Measurements from ENCODE around the gene PRR30. TPM values are rescaled to one million over a fixed set of nuclear protein-coding genes. Genes with fewer than 3 reads are reported as not detected.
"Not testable (repeated sequence)": the region's sequence is repeated elsewhere in the genome, so short reads cannot be mapped to it uniquely, and the experiment has no call there.

Gene PRR30
- total and polyA plus RNA-seq, 2 experiments from 2014 or later, result not detected

DNA sequence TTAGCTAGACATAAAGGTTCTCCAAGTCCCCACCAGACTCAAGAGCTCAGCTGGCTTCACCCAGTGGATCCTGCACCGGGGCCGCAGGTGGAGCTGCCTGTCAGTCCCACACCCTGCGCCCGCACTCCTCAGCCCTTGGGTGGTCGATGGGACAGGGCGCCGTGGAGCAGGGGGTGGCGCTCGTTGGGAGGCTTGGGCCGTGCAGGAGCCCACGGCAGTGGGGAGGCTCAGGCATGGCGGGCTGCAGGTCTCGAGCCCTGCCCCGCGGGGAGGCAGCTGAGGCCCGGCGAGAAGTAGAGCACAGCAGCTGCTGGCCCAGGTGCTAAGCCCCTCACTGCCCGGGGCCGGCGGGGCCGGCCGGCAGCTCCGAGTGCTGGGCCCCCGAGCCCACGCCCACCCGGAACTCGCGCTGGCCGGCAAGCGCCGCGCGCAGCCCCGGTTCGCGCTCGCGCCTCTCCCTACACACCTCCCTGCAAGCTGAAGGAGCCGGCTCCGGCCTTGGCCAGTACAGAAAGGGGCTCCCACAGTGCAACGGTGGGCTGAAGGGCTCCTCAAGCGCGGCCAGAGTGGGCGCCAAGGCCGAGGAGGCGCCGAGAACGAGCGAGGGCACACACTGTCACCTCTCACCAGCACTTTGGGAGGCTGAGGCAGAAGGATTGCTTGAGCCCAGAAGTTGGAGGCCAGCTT, 27.7 kb downstream of the PRR30 start:
- not testable (repeated sequence) for ATAC-seq; H2AFZ ChIP-seq; H3K27ac Mint-ChIP-seq; H3K27me3 Mint-ChIP-seq (ENCODE audit: insufficient read depth, low read depth, poor library complexity); H3K27me3 ChIP-seq (ENCODE audit: insufficient read depth); H3K9me3 Mint-ChIP-seq; H3K79me2 ChIP-seq (replicated peaks; ENCODE audit: insufficient read depth); H3F3A ChIP-seq (replicated peaks; ENCODE audit: low read depth); H3K4me1 ChIP-seq (ENCODE audit: insufficient read depth); H3K27ac ChIP-seq (ENCODE audit: low read depth); H3K36me3 Mint-ChIP-seq (ENCODE audit: low read depth); H3K9me2 ChIP-seq (ENCODE audit: insufficient read depth); H3K4me2 ChIP-seq; DNase-seq (ENCODE audit: low spot score); H3K4me1 Mint-ChIP-seq; H3K36me3 ChIP-seq (ENCODE audit: insufficient read depth); H4K20me1 ChIP-seq (replicated peaks; ENCODE audit: insufficient read depth); H3K4me3 Mint-ChIP-seq; H3K4me3 ChIP-seq

DNA sequence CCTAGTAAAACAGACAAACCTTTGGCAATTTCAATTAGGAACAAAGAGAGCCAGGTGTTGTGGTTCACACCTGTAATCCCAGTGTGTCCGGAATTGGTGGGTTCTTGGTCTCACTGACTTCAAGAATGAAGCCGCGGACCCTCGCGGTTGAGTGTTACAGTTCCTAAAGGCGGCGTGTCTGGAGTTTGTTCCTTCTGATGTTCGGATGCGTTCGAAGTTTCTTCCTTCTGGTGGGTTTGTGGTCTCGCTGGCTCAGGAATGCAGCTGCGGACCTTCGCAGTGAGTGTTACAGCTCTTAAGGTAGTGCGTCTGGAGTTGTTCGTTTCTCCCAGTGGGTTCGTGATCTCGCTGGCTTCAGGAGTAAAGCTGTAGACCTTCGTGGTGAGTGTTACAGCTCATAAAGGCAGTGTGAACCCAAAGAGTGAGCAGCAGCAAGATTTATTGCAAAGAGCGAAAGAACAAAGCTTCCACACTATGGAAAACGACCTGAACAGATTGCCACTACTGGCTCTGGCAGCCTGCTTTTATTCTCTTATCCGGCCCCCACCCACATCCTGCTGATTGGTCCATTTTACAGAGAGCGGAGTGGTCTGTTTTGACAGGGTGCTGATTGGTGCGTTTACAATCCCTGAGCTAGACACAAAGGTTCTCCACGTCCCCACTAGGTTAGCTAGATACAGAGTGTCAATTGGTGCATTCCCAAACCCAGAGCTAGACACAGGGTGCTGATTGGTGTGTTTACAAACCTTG, 28.4 kb downstream of the PRR30 start:
- not testable (repeated sequence) for ATAC-seq; H3K4me2 ChIP-seq; H3K4me1 Mint-ChIP-seq; H3K9me3 Mint-ChIP-seq; H3K9me2 ChIP-seq (ENCODE audit: insufficient read depth); H3K27ac Mint-ChIP-seq; H3F3A ChIP-seq (replicated peaks; ENCODE audit: low read depth); H2AFZ ChIP-seq; H3K79me2 ChIP-seq (replicated peaks; ENCODE audit: insufficient read depth); H3K36me3 ChIP-seq (ENCODE audit: insufficient read depth); DNase-seq (ENCODE audit: low spot score); H4K20me1 ChIP-seq (replicated peaks; ENCODE audit: insufficient read depth); H3K27me3 ChIP-seq (ENCODE audit: insufficient read depth); H3K4me1 ChIP-seq (ENCODE audit: insufficient read depth); H3K36me3 Mint-ChIP-seq (ENCODE audit: low read depth); H3K27ac ChIP-seq (ENCODE audit: low read depth); H3K27me3 Mint-ChIP-seq (ENCODE audit: insufficient read depth, low read depth, poor library complexity); H3K4me3 ChIP-seq
- H3K4me3 Mint-ChIP-seq, result peak overlapping the region; percentile 22; the same call in 2 of the 3 replicates

DNA sequence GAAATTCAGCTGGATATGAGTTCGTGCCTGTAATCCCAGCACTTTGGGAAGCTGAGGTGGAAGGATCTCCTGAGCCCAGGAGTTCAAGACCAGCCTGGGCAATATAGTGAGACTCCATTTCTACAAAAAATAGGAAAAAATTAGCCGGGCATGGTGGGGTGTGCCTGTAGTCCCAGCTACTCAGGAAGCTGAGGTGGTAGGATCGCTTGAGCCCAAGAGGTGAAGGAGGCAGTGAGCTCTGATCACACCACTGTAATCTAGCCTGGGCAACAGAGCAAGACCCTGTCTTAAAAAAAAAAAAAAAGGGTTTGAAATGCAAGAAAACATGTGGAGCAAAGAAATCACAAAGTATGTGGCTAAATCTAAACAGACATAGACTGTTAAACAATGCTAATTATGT, 30.1 kb downstream of the PRR30 start:
- ATAC-seq (no peak), DNase-seq (ENCODE audit: low spot score) (no peak)
- H3K79me2 ChIP-seq (replicated peaks; ENCODE audit: insufficient read depth), result no peaks in the 10 kb centered on the region
- no peak overlapping the region for H2AFZ ChIP-seq
- no peak overlapping the region for H3K4me3 ChIP-seq
- no peak overlapping the region for H3K4me2 ChIP-seq
- no peaks in the 10 kb centered on the region for H3K9me3 Mint-ChIP-seq
- H3K27ac ChIP-seq (ENCODE audit: low read depth), result no peak overlapping the region
- H3K4me1 Mint-ChIP-seq, result peaks cover 6% of the 10 kb centered on the region; the same call in 2 of the 3 replicates
- no peak overlapping the region for H3K4me3 Mint-ChIP-seq
- no peak overlapping the region for H3K27ac Mint-ChIP-seq
- H3K36me3 Mint-ChIP-seq (ENCODE audit: low read depth), result no peaks in the 10 kb centered on the region
- no peaks in the 10 kb centered on the region for H3K9me2 ChIP-seq (ENCODE audit: insufficient read depth)
- no peaks in the 10 kb centered on the region for H4K20me1 ChIP-seq (replicated peaks; ENCODE audit: insufficient read depth)
- H3K27me3 Mint-ChIP-seq (ENCODE audit: insufficient read depth, low read depth, poor library complexity), result peaks cover 4% of the 10 kb centered on the region
- TF ChIP-seq NANOG (IDR thresholded peaks at IDR 0.05; ENCODE audit: borderline replicate concordance), result no peak
- no peaks in the 10 kb centered on the region for H3K36me3 ChIP-seq (ENCODE audit: insufficient read depth)
- no peaks in the 10 kb centered on the region for H3F3A ChIP-seq (replicated peaks; ENCODE audit: low read depth)
- H3K4me1 ChIP-seq (ENCODE audit: insufficient read depth), result no peaks in the 10 kb centered on the region
- H3K27me3 ChIP-seq (ENCODE audit: insufficient read depth), result no peaks in the 10 kb centered on the region

DNA sequence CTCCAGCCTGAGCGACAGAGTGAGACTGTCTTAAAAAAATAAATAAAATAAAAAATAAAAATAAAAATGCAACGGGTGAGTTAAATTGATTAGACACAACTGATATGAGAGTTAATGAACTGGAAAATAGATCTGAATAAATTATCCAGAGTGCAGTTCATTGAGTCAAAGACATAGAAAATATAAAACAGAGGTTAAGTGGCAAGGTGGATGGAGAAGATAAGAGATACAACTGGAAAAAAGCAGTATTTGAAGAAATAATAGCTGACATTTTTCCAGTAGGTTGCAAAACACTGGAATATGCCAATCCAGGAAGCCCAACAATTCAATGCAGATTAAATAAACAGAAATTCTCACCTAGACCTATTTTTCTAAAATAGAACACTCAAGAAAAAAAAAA, 31.0 kb downstream of the PRR30 start:
- Mint-ChIP-seq H3K9me3 (no peaks in the 10 kb centered on the region), H3K36me3 (ENCODE audit: low read depth) (no peaks in the 10 kb centered on the region), H3K4me3 (no peak overlapping the region), H3K27ac (no peak overlapping the region), H3K27me3 (ENCODE audit: insufficient read depth, low read depth, poor library complexity) (peaks cover 4% of the 10 kb centered on the region), H3K4me1 (peaks cover 6% of the 10 kb centered on the region; the same call in 2 of the 3 replicates)
- H3F3A ChIP-seq (replicated peaks; ENCODE audit: low read depth), result no peaks in the 10 kb centered on the region
- no peak overlapping the region for H2AFZ ChIP-seq
- no peaks in the 10 kb centered on the region for H3K27me3 ChIP-seq (ENCODE audit: insufficient read depth)
- no peak for DNase-seq (ENCODE audit: low spot score)
- no peak overlapping the region for H3K4me2 ChIP-seq
- H3K4me1 ChIP-seq (ENCODE audit: insufficient read depth), result no peaks in the 10 kb centered on the region
- no peaks in the 10 kb centered on the region for H3K9me2 ChIP-seq (ENCODE audit: insufficient read depth)
- ATAC-seq, result no peak
- H3K27ac ChIP-seq (ENCODE audit: low read depth), result no peak overlapping the region
- no peak overlapping the region for H3K4me3 ChIP-seq
- no peaks in the 10 kb centered on the region for H4K20me1 ChIP-seq (replicated peaks; ENCODE audit: insufficient read depth)
- no peaks in the 10 kb centered on the region for H3K36me3 ChIP-seq (ENCODE audit: insufficient read depth)
- no peaks in the 10 kb centered on the region for H3K79me2 ChIP-seq (replicated peaks; ENCODE audit: insufficient read depth)
- TF ChIP-seq EZH2phosphoT487 (IDR thresholded peaks at IDR 0.05; ENCODE audit: unreplicated experiment) (no peak), NANOG (IDR thresholded peaks at IDR 0.05; ENCODE audit: borderline replicate concordance) (no peak), STAT1 (IDR thresholded peaks at IDR 0.05; ENCODE audit: unreplicated experiment) (no peak)
- TF ChIP-seq, protein P1, sequence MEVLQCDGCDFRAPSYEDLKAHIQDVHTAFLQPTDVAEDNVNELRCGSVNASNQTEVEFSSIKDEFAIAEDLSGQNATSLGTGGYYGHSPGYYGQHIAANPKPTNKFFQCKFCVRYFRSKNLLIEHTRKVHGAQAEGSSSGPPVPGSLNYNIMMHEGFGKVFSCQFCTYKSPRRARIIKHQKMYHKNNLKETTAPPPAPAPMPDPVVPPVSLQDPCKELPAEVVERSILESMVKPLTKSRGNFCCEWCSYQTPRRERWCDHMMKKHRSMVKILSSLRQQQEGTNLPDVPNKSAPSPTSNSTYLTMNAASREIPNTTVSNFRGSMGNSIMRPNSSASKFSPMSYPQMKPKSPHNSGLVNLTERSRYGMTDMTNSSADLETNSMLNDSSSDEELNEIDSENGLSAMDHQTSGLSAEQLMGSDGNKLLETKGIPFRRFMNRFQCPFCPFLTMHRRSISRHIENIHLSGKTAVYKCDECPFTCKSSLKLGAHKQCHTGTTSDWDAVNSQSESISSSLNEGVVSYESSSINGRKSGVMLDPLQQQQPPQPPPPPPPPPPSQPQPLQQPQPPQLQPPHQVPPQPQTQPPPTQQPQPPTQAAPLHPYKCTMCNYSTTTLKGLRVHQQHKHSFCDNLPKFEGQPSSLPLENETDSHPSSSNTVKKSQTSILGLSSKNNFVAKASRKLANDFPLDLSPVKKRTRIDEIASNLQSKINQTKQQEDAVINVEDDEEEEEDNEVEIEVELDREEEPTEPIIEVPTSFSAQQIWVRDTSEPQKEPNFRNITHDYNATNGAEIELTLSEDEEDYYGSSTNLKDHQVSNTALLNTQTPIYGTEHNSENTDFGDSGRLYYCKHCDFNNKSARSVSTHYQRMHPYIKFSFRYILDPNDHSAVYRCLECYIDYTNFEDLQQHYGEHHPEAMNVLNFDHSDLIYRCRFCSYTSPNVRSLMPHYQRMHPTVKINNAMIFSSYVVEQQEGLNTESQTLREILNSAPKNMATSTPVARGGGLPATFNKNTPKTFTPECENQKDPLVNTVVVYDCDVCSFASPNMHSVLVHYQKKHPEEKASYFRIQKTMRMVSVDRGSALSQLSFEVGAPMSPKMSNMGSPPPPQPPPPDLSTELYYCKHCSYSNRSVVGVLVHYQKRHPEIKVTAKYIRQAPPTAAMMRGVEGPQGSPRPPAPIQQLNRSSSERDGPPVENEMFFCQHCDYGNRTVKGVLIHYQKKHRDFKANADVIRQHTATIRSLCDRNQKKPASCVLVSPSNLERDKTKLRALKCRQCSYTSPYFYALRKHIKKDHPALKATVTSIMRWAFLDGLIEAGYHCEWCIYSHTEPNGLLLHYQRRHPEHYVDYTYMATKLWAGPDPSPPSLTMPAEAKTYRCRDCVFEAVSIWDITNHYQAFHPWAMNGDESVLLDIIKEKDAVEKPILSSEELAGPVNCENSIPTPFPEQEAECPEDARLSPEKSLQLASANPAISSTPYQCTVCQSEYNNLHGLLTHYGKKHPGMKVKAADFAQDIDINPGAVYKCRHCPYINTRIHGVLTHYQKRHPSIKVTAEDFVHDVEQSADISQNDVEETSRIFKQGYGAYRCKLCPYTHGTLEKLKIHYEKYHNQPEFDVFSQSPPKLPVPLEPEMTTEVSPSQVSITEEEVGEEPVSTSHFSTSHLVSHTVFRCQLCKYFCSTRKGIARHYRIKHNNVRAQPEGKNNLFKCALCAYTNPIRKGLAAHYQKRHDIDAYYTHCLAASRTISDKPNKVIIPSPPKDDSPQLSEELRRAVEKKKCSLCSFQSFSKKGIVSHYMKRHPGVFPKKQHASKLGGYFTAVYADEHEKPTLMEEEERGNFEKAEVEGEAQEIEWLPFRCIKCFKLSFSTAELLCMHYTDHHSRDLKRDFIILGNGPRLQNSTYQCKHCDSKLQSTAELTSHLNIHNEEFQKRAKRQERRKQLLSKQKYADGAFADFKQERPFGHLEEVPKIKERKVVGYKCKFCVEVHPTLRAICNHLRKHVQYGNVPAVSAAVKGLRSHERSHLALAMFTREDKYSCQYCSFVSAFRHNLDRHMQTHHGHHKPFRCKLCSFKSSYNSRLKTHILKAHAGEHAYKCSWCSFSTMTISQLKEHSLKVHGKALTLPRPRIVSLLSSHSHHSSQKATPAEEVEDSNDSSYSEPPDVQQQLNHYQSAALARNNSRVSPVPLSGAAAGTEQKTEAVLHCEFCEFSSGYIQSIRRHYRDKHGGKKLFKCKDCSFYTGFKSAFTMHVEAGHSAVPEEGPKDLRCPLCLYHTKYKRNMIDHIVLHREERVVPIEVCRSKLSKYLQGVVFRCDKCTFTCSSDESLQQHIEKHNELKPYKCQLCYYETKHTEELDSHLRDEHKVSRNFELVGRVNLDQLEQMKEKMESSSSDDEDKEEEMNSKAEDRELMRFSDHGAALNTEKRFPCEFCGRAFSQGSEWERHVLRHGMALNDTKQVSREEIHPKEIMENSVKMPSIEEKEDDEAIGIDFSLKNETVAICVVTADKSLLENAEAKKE (CRISPR knock-in tag; IDR thresholded peaks at IDR 0.05), result no peak
